Natural killer cell treated with Interleukin-12 subunit alpha and Interleukin-12 subunit beta and Interleukin-15 and Interleukin-18, amount 100 ng/mL, for 72 hours (primary cell): ENCODE measurements around the gene FBXW7. TPM values are rescaled to one million over a fixed set of nuclear protein-coding genes. Genes with fewer than 3 reads are reported as not detected.

Experiments
- ATAC-seq, 2 donors: fragments of 150-1000 bp; cut with Tn5 transposase in 1 of 2; sonication (Bioruptor Pico), chemical (Tn5 transposase) in 1 of 2; 2 replicates each; pipeline ENCODE4 v1.10.0; 2021
- DNase-seq: peaks from one replicate; pipeline ENCODE4 v3.0.0; 2022; ENCODE audit warnings: low spot score
- H3K27ac Mint-ChIP-seq, 2 donors: 1 replicate in 1 of 2; 2 replicates in 1 of 2; pipeline ENCODE4 v1.8.0; 2022; ENCODE audit warnings: mixed read lengths in 2 of 2, mild to moderate bottlenecking in 1 of 2, moderate library complexity in 1 of 2
- H3K27me3 Mint-ChIP-seq, 2 donors: 1 replicate in 1 of 2; 2 replicates in 1 of 2; pipeline ENCODE4 v1.8.0; 2022; ENCODE audit warnings: mixed read lengths in 2 of 2
- H3K36me3 Mint-ChIP-seq: one replicate; pipeline ENCODE4 v1.8.0; 2022; ENCODE audit warnings: mixed read lengths
- H3K4me1 Mint-ChIP-seq, 2 donors: 1 replicate in 1 of 2; 2 replicates in 1 of 2; pipeline ENCODE4 v1.8.0; 2022; ENCODE audit warnings: low read depth in 2 of 2, mixed read lengths in 2 of 2, mild to moderate bottlenecking in 1 of 2
- H3K4me3 Mint-ChIP-seq: one replicate; pipeline ENCODE4 v1.8.0; 2022; ENCODE audit warnings: mixed read lengths
- H3K9me3 Mint-ChIP-seq: 2 replicates; pipeline ENCODE4 v1.8.0; 2022; ENCODE audit warnings: mixed read lengths
- total RNA-seq, 2 donors: library from RNA; stranded (reverse); gene quantifications; one replicate each; pipeline ENCODE4 v1.2.3, GENCODE V29; 2022

FBXW7 gene
- total RNA-seq, 2 donors from 2014 or later: 70.9 to 74.1 TPM

GRCh38 chr4:152536545-152537182 lies 772 bp upstream of the FBXW7 start:
- peak overlapping the region; percentile 97 to 99 for H3K27ac Mint-ChIP-seq
- ATAC-seq (peak; percentile 52 to 63), DNase-seq (no peak)
- H3K4me3 Mint-ChIP-seq: peak overlapping the region; percentile 99
- H3K27me3 Mint-ChIP-seq: no peaks in the 10 kb centered on the region
- H3K9me3 Mint-ChIP-seq: no peaks in the 10 kb centered on the region
- peaks cover 56 to 64% of the 10 kb centered on the region in 2 donors for H3K4me1 Mint-ChIP-seq
- H3K36me3 Mint-ChIP-seq: no peaks in the 10 kb centered on the region

DNA sequence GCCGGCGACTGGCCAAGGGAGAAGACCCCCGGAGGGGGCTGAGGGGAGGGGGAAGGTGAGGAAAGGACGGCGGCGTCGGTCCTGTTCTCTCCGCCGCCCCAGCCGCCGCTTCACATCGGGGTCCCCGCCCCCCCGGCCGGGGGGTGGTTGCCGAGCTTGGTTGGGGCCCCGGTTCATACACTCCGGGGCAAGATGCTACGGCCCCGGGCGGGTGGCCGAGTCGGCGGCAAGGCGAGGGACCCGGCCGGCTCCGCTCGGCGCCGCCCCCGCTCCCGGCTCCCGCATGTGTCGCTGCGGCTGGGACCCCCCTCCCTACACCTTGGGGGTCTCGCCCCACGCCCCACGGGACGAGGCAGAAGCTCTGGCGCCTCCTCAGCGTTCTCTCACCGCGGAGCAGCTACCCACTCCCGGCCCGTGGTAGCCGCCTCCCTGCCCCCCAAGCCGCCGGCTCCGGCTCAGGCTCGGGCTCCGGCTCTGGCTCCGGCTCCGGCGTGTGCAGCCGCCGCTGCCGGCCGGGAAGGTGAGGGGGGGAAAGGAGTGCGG lies 461 bp downstream of the FBXW7 start:
- peak overlapping the region; percentile 97 to 99 for H3K27ac Mint-ChIP-seq
- H3K27me3 Mint-ChIP-seq: no peaks in the 10 kb centered on the region
- peaks cover 57 to 74% of the 10 kb centered on the region in 2 donors for H3K4me1 Mint-ChIP-seq
- DNase-seq (peak; percentile 59), ATAC-seq (peak; percentile 1 to 2)
- peak overlapping the region; percentile 99 for H3K4me3 Mint-ChIP-seq
- no peaks in the 10 kb centered on the region for H3K9me3 Mint-ChIP-seq
- H3K36me3 Mint-ChIP-seq: no peaks in the 10 kb centered on the region

DNA sequence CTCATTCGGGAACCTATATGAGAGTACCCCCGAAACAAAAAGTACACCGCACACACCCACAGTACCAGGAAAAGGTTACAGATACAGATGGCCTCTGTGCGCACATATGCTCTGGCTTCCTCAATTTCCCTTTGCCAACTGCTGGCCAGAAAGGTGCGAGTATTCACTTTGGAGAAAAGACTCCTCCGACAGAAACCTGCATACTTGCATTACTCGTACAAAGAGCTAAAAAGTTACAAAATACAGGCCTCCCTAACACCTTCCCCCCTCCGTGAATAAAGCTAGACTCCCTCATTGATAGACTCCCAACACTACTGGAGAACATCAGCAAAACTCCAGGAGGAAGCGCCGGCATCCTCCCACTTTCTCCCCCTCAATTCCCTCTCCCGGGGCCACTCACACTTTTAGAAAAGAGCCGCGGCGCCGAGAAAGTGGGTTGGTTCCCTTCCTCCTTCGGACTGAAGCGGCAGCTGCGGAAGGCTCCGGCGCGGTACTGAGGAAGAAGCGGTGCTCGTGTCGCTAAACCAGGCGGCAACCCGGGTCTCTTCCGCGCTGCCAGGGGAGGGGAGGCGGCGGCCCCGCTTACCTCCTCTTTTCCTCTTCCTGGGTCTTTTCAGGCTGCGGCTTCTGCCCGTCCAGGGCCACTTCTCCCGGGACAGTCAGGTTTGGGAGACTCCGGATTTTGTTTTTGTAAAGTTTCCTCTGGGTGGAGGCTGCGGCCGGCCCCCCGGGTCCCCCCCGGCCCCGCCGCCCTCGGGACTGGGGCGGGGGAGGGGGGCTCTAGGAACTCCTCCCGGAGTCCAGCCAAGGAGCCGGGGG lies 1.1 kb downstream of the FBXW7 start:
- no peaks in the 10 kb centered on the region for H3K36me3 Mint-ChIP-seq
- peaks cover 55 to 77% of the 10 kb centered on the region in 2 donors for H3K4me1 Mint-ChIP-seq
- peak overlapping the region; percentile 88 to 95 for H3K27ac Mint-ChIP-seq
- DNase-seq: peak; percentile 76
- peak overlapping the region; percentile 98 for H3K4me3 Mint-ChIP-seq
- no peaks in the 10 kb centered on the region for H3K27me3 Mint-ChIP-seq
- H3K9me3 Mint-ChIP-seq: no peaks in the 10 kb centered on the region
- no peak for ATAC-seq

DNA sequence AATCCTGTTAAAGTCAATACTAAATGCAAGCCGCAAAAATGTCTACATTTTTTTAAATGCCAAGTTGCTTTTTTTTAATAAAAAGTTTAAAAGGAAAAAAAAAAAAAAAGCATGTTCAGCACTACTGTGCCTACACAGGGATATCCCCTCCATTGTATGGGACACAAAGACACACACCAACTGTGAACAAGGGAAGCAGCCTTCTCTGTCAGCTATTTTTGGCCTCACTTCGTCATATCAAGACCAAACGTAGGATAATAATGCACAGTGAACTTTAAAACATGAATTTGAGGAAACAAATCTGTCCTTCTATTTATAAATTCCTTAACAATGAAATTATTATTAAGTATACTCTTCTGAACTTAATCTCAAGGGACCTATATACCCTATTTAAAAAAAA lies 4.4 kb downstream of the FBXW7 start:
- H3K27me3 Mint-ChIP-seq: no peaks in the 10 kb centered on the region
- ATAC-seq (no peak), DNase-seq (no peak)
- H3K36me3 Mint-ChIP-seq: no peaks in the 10 kb centered on the region
- peaks cover 35 to 56% of the 10 kb centered on the region in 2 donors for H3K4me1 Mint-ChIP-seq
- no peaks in the 10 kb centered on the region for H3K9me3 Mint-ChIP-seq
- H3K4me3 Mint-ChIP-seq: peak overlapping the region; percentile 29
- peak overlapping the region; percentile 9 to 13 for H3K27ac Mint-ChIP-seq

DNA sequence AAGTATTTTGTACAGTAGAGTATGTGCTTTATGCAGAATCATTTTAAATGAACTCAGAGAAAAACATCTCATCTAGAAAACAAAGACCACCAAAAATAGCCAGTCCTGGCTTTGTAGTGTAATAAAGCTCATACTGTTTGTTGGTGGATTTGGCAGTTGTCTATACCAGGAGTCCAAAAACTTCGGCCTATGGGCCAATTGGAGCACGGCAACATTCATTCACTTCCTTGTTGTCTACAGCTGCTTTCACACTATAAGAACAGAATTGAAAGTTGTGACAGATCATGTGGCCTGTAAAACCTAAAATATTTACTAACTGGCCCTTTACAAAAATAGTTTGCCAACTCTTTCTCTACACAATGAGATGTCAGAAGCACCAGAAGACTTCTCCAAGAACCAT lies 5.3 kb downstream of the FBXW7 start:
- peak overlapping the region; percentile 29 for H3K4me3 Mint-ChIP-seq
- H3K36me3 Mint-ChIP-seq: no peaks in the 10 kb centered on the region
- H3K27me3 Mint-ChIP-seq: no peaks in the 10 kb centered on the region
- peaks cover 36 to 60% of the 10 kb centered on the region in 2 donors for H3K4me1 Mint-ChIP-seq
- ATAC-seq (no peak), DNase-seq (no peak)
- no peak overlapping the region for H3K27ac Mint-ChIP-seq
- H3K9me3 Mint-ChIP-seq: no peaks in the 10 kb centered on the region

DNA sequence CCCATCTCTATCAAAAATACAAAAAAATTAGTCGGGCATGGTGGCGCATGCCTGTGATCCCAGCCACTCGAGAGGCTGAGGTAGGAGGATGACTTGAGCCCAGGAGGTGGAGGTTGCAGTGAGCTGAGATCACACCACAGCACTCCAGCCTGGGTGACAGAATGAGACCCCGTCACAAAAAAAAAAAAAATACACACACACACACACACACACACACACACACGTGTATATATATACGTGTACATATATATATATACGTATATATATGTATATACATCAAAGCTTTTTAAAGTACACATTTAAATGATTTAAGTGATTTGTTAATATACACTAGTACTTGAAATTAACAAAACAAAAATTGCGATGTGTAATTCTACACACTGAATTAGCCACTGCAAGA lies 6.0 kb downstream of the FBXW7 start:
- Mint-ChIP-seq H3K4me1 (peaks cover 41 to 67% of the 10 kb centered on the region in 2 donors), H3K4me3 (no peak overlapping the region), H3K27me3 (no peaks in the 10 kb centered on the region), H3K9me3 (no peaks in the 10 kb centered on the region), H3K27ac (no peak overlapping the region), H3K36me3 (no peaks in the 10 kb centered on the region)
- DNase-seq: no peak
- ATAC-seq: no peak

DNA sequence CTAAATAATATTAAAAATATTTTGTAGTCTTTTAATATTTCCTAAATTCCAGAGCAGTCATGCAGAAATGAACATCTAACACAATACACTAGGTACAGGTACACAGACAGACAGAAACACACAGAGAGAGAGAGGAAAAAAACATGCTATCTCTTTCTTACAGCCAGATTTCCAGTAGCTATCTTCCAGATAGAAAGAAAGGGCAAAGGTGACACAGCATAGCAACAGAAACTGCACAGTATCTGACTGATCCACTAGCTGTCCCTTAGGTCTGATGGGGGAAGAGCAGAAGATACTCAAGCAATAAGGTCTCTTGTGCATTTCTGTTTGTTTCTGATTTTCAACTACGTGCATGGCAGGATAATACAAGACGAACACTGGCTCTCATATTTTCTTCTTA lies 7.8 kb downstream of the FBXW7 start:
- Mint-ChIP-seq H3K36me3 (no peaks in the 10 kb centered on the region), H3K27me3 (no peaks in the 10 kb centered on the region)

GRCh38 chr4:152525878-152526277 lies 10.0 kb downstream of the FBXW7 start:
- Mint-ChIP-seq H3K4me3 (peak overlapping the region; percentile 54), H3K9me3 (no peaks in the 10 kb centered on the region), H3K27ac (peak overlapping the region; percentile 65 to 74), H3K36me3 (peaks cover 5% of the 10 kb centered on the region), H3K27me3 (no peaks in the 10 kb centered on the region), H3K4me1 (peaks cover 45 to 71% of the 10 kb centered on the region in 2 donors)
- no peak for ATAC-seq
- no peak for DNase-seq

More for the DNA sequence above, 7.8 kb downstream of the FBXW7 start:
- Mint-ChIP-seq H3K4me3 (no peak overlapping the region), H3K4me1 (peaks cover 46 to 67% of the 10 kb centered on the region in 2 donors), H3K27ac (no peak overlapping the region), H3K9me3 (no peaks in the 10 kb centered on the region)
- ATAC-seq: no peak
- no peak for DNase-seq

GRCh38 chr4:152524427-152524826 lies 11.5 kb downstream of the FBXW7 start:
- Mint-ChIP-seq H3K4me3 (peak overlapping the region; percentile 81), H3K27me3 (no peaks in the 10 kb centered on the region), H3K27ac (peak overlapping the region; percentile 65 to 74), H3K9me3 (no peaks in the 10 kb centered on the region), H3K4me1 (peaks cover 53 to 77% of the 10 kb centered on the region in 2 donors), H3K36me3 (peaks cover 9% of the 10 kb centered on the region)
- ATAC-seq (peak; percentile 89 to 98), DNase-seq (no peak)

GRCh38 chr4:152523731-152524130 lies 12.2 kb downstream of the FBXW7 start:
- Mint-ChIP-seq H3K36me3 (peaks cover 9% of the 10 kb centered on the region), H3K4me3 (peak overlapping the region; percentile 81), H3K27ac (peak overlapping the region; percentile 74 to 76), H3K27me3 (no peaks in the 10 kb centered on the region), H3K4me1 (peaks cover 54 to 77% of the 10 kb centered on the region in 2 donors), H3K9me3 (no peaks in the 10 kb centered on the region)
- ATAC-seq (no peak), DNase-seq (no peak)

GRCh38 chr4:152522754-152523153 lies 13.1 kb downstream of the FBXW7 start:
- peaks cover 49 to 68% of the 10 kb centered on the region in 2 donors for H3K4me1 Mint-ChIP-seq
- ATAC-seq (no peak), DNase-seq (no peak)
- H3K9me3 Mint-ChIP-seq: no peaks in the 10 kb centered on the region
- no peaks in the 10 kb centered on the region for H3K27me3 Mint-ChIP-seq
- H3K36me3 Mint-ChIP-seq: peaks cover 9% of the 10 kb centered on the region
- H3K27ac Mint-ChIP-seq: peak overlapping the region; percentile 34 to 76
- H3K4me3 Mint-ChIP-seq: peak overlapping the region; percentile 81

GRCh38 chr4:152522245-152522644 lies 13.6 kb downstream of the FBXW7 start:
- Mint-ChIP-seq H3K36me3 (peaks cover 9% of the 10 kb centered on the region), H3K4me1 (peaks cover 47 to 68% of the 10 kb centered on the region in 2 donors), H3K27me3 (no peaks in the 10 kb centered on the region), H3K4me3 (no peak overlapping the region), H3K27ac (peak overlapping the region; percentile 34 to 76), H3K9me3 (no peaks in the 10 kb centered on the region)
- DNase-seq (no peak), ATAC-seq (no peak)

DNA sequence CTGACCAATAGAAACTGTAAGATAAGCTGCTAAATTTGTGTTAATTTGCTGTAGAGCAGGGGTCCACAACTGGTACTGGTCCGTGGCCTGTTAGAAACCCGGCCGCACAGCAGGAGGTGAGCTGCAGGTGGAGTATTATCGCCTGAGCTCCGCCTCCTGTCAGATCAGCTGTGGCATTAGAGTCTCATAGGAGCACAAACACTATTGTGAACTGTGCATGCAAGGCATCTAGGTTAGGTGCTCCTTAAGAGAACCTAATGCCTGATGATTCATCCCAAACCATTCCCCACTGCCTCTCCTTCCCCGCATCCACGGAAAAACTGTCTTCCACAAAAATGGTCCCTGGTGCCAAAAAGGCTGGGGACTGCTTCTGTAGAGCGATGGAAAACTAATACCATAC lies 19.7 kb downstream of the FBXW7 start:
- DNase-seq: no peak

GRCh38 chr4:152515678-152516077 lies 20.2 kb downstream of the FBXW7 start:
- H3K9me3 Mint-ChIP-seq: no peaks in the 10 kb centered on the region
- no peak for ATAC-seq
- no peaks in the 10 kb centered on the region for H3K27me3 Mint-ChIP-seq
- H3K4me1 Mint-ChIP-seq: peaks cover 32 to 42% of the 10 kb centered on the region in 2 donors
- DNase-seq: no peak
- H3K36me3 Mint-ChIP-seq: peaks cover 4% of the 10 kb centered on the region
- H3K4me3 Mint-ChIP-seq: no peak overlapping the region
- peak overlapping the region in 1 of 2 donors; percentile 70 for H3K27ac Mint-ChIP-seq

More for the DNA sequence above, 19.7 kb downstream of the FBXW7 start:
- peaks cover 5% of the 10 kb centered on the region for H3K36me3 Mint-ChIP-seq
- H3K4me1 Mint-ChIP-seq: peaks cover 33 to 42% of the 10 kb centered on the region in 2 donors
- no peaks in the 10 kb centered on the region for H3K27me3 Mint-ChIP-seq
- ATAC-seq: no peak
- peak overlapping the region in 1 of 2 donors; percentile 70 for H3K27ac Mint-ChIP-seq
- H3K4me3 Mint-ChIP-seq: no peak overlapping the region
- no peaks in the 10 kb centered on the region for H3K9me3 Mint-ChIP-seq
